Loucy (cell line): ENCODE results near the gene THSD7A.

ENCODE experiments used
- CTCF ChIP-seq: fragments of 200-600 bp; sonication (generic); conservative IDR thresholded peaks from 2 replicates; pipeline ENCODE4 v1.5.1; 2014; ENCODE audit warnings: mild to moderate bottlenecking, antibody characterized with exemption, low read length
- EZH2phosphoT487 ChIP-seq: fragments of 200-600 bp; IDR thresholded peaks from 2 replicates; pipeline ENCODE4 v1.6.1; 2018; ENCODE audit warnings: antibody characterized with exemption, mild to moderate bottlenecking, moderate library complexity, borderline replicate concordance

DNA sequence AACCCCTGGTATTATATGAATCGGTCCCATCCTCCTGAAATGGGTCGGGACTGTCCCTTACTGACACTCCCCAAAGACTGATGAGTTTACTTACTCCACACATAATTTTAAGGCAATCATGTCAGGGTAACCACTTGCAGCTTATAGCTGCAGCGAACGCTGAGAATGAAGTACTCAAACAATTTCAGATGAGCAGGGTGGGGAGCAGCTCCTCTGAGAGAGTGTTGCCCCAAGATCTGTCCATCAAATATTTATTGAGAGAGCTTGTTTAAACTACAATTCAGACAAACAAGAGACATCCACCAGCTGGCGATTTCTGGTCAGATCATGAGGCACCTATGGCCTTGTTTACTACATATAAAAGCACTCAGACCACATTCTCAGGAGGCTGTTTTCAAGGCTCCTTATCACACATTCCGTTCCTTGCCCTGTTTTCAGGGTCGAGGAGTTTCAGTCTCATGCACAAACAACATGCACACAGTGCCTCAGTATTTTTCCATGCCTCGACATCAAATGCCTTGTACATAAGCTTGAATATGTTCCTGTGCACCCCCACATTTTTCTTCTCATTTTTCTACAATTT is 80.1 kb downstream of the THSD7A start:
- TF ChIP-seq CTCF (no peak), EZH2phosphoT487 (no peak)
